ENCODE data around the gene KIRREL3. TPM values are rescaled to one million over a fixed set of nuclear protein-coding genes. Genes with fewer than 3 reads are reported as not detected.

Gene KIRREL3
- total and polyA plus RNA-seq, 2 of the 8 experiments (the other 6 are each of a cell fraction or from before 2014, with no cell fraction given), result 0.29 to 0.32 TPM

- H4K8ac ChIP-seq (ENCODE audit: extremely low read depth, insufficient read depth, low read length), result no peak overlapping the region
- CTCF ChIA-PET (ENCODE audit: partially characterized antibody), result interaction anchor here (0.9 to 1.1 kb wide), 3 partner anchors 8 to 114 kb away, joined by 3 read pairs; no protein-coding TSS in a partner anchor
- peaks cover 2 to 18% (median 14%) of the 10 kb centered on the region in 4 experiments; a peak in 6 of 7 replicates for H3K4me1 ChIP-seq (replicated peaks in 1 of 4; ENCODE audit: control insufficient read depth in 3 of 4, insufficient read depth in 4 of 4, low read length in 3 of 4)
- no peak overlapping the region for H3K4me3 ChIP-seq (ENCODE audit: extremely low read depth in 1 of 4, insufficient read depth in 2 of 4, low read depth in 3 of 4, low read length in 4 of 4)
- H2BK12ac ChIP-seq (ENCODE audit: low read depth, low read length), result no peak overlapping the region
- H3K27ac ChIP-seq (ENCODE audit: low read depth, low read length), result no peak overlapping the region
- H2BK15ac ChIP-seq (ENCODE audit: low read length), result no peak overlapping the region
- no peak for DNase-seq (ENCODE audit: low read depth in 1 of 2, low spot score in 2 of 2)
- peaks cover 0 to 1% of the 10 kb centered on the region in 2 experiments for H4K20me1 ChIP-seq (replicated peaks in 1 of 2; ENCODE audit: control insufficient read depth in 1 of 2, insufficient read depth in 2 of 2, low read length in 2 of 2)
- H3K23ac ChIP-seq (ENCODE audit: insufficient read length), result no peak overlapping the region
- H4K5ac ChIP-seq (ENCODE audit: insufficient read length, low read depth, low read length), result no peak overlapping the region
- H3K9me3 ChIP-seq (ENCODE audit: insufficient read depth in 2 of 2, low read depth in 1 of 2, low read length in 1 of 2), result peaks cover 0 to 6% of the 10 kb centered on the region in 2 experiments; a peak in 1 of 4 replicates
- no peaks in the 10 kb centered on the region for H3K36me3 ChIP-seq (ENCODE audit: control insufficient read depth in 2 of 4, insufficient read depth in 4 of 4, low read length in 3 of 4)
- TF ChIP-seq CTCF (IDR thresholded peaks at IDR 0.05; ENCODE audit: control extremely low read depth in 1 of 3, insufficient read depth in 1 of 3, low read depth in 1 of 3, low read length in 3 of 3) (no peak), ZNF274 (IDR thresholded peaks at IDR 0.05; ENCODE audit: borderline replicate concordance, extremely low read depth, low read length) (peak; percentile 66; the same call in 1 of the 2 replicates), PHF8 (conservative IDR thresholded peaks at IDR 0.05; ENCODE audit: low read depth, low read length) (no peak)
- H3K4ac ChIP-seq (replicated peaks; ENCODE audit: insufficient read length, low read depth, low read length), result no peak overlapping the region
- H3K56ac ChIP-seq (replicated peaks; ENCODE audit: insufficient read length, low read depth, low read length), result no peak overlapping the region
- H3K14ac ChIP-seq (ENCODE audit: insufficient read length), result no peak overlapping the region
- H2BK120ac ChIP-seq (replicated peaks; ENCODE audit: low read depth, low read length), result no peak overlapping the region
- H2AK5ac ChIP-seq (ENCODE audit: low read depth, low read length), result no peak overlapping the region
- H3K79me2 ChIP-seq (ENCODE audit: control insufficient read depth in 1 of 2, insufficient read depth in 2 of 2, low read length in 2 of 2), result no peaks in the 10 kb centered on the region
- H2AFZ ChIP-seq (ENCODE audit: low read length), result no peak overlapping the region
- H3K18ac ChIP-seq (ENCODE audit: extremely low read depth, low read length), result no peak overlapping the region
- no peaks in the 10 kb centered on the region for H3K79me1 ChIP-seq (ENCODE audit: low read depth, low read length)
- no peak for FAIRE-seq
- no peak overlapping the region for H3K4me2 ChIP-seq (ENCODE audit: insufficient read depth in 1 of 2, low read depth in 2 of 2, low read length in 2 of 2)
- no peak overlapping the region for H4K91ac ChIP-seq (replicated peaks; ENCODE audit: insufficient read length, low read length)
- no peak overlapping the region for H3K9ac ChIP-seq (replicated peaks in 1 of 4; ENCODE audit: extremely low read depth in 1 of 4, low read depth in 3 of 4, low read length in 3 of 4)
- POLR2A ChIA-PET (ENCODE audit: partially characterized antibody), result no interaction called here
- H2BK20ac ChIP-seq (ENCODE audit: low read length), result no peak overlapping the region
- no peaks in the 10 kb centered on the region for H3K23me2 ChIP-seq (ENCODE audit: low read depth, low read length)
- no peaks in the 10 kb centered on the region for H3K27me3 ChIP-seq (replicated peaks in 1 of 4; ENCODE audit: control insufficient read depth in 3 of 4, extremely low read depth in 1 of 4, insufficient read depth in 3 of 4, low read length in 3 of 4)
- no peak overlapping the region for H2BK5ac ChIP-seq (ENCODE audit: low read depth, low read length)
Observed at GRCh38 chr11:126896025-126896424, 104.5 kb downstream of the KIRREL3 start.

Measured in H1 (cell line).